Upper lobe of left lung (tissue), 4 donors: ENCODE results near the gene STX10.

Source experiments
- CTCF ChIP-seq, 6 experiments: fragments of 450-650 bp in 4 of 6; fragments of 200-600 bp in 2 of 6; sonication (generic) in 2 of 6; IDR thresholded peaks; one replicate each; pipeline ENCODE4 v1.5.1; 2016 to 2019; ENCODE audit warnings: antibody characterized with exemption in 6 of 6
- EP300 ChIP-seq, 4 donors: sonication (generic); formaldehyde crosslinking; IDR thresholded peaks; one replicate each; pipeline ENCODE4 v1.5.1; 2017; ENCODE audit warnings: antibody characterized with exemption in 4 of 4, control low read depth in 2 of 4
- POLR2AphosphoS5 ChIP-seq, 2 donors: sonication (generic); formaldehyde crosslinking; IDR thresholded peaks; one replicate each; pipeline ENCODE4 v1.5.1; 2017; ENCODE audit warnings: antibody characterized with exemption in 2 of 2

DNA sequence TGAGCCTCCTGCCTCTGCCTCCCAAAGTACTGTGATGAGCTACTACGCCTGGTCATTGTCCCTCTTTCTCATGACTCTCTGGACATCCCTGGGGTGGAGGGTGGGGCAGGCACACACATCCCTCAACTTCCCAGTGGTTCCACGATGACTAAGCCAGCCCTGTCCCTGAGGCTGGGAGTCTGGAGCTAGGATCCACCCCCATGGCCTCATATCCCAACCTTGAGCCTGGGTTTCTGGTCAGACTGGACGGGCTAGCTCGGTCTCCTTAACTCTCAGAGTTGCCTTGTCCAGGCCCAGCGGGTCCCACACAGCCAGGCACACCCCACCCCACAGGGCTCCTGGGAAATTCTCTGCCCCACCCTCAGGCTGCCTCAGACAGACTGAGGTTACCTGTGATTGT is 19.6 kb upstream of the STX10 start:
- no peak for TF ChIP-seq POLR2AphosphoS5 (IDR thresholded peaks at IDR 0.05)
- TF ChIP-seq CTCF (IDR thresholded peaks at IDR 0.05): no peak
- TF ChIP-seq EP300 (IDR thresholded peaks at IDR 0.05): no peak
